Hepatocyte (in vitro differentiated cells): Measurements from ENCODE around the gene LPAR1. TPM values are rescaled to one million over a fixed set of nuclear protein-coding genes. Genes with fewer than 3 reads are reported as not detected.

Source experiments
- DNase-seq: peaks from one replicate; pipeline ENCODE4 v3.0.0-alpha.2; 2016; ENCODE audit warnings: low spot score
- H2AFZ ChIP-seq: fragments of 200-600 bp; sonication (generic); 2 replicates; pipeline ENCODE4 v1.6.0; 2016; ENCODE audit warnings: antibody characterized with exemption, mild to moderate bottlenecking
- H3K27ac ChIP-seq: fragments of 200-600 bp; sonication (generic); 2 replicates; pipeline ENCODE4 v1.5.1; 2016; ENCODE audit warnings: mild to moderate bottlenecking
- H3K27me3 ChIP-seq: fragments of 200-600 bp; sonication (generic); 2 replicates; pipeline ENCODE4 v1.6.1; 2016
- H3K36me3 ChIP-seq: fragments of 200-600 bp; sonication (generic); replicated peaks from 2 replicates; pipeline ENCODE4 v1.5.1; 2016; ENCODE audit warnings: low read depth; ENCODE audit not compliant: insufficient read depth
- H3K4me1 ChIP-seq: fragments of 200-600 bp; sonication (generic); 2 replicates; pipeline ENCODE4 v1.5.1; 2016; ENCODE audit warnings: mild to moderate bottlenecking, moderate library complexity; ENCODE audit not compliant: insufficient read depth
- H3K4me2 ChIP-seq: fragments of 200-600 bp; sonication (generic); 2 replicates; pipeline ENCODE4 v1.6.0; 2016
- H3K4me3 ChIP-seq: fragments of 200-600 bp; sonication (generic); 2 replicates; pipeline ENCODE4 v1.5.1; 2016; ENCODE audit warnings: mild to moderate bottlenecking
- H3K79me2 ChIP-seq: fragments of 200-600 bp; sonication (generic); 2 replicates; pipeline ENCODE4 v1.6.0; 2017; ENCODE audit warnings: mild to moderate bottlenecking
- H3K9me2 ChIP-seq: fragments of 200-600 bp; sonication (generic); replicated peaks from 2 replicates; pipeline ENCODE4 v1.6.0; 2017; ENCODE audit warnings: mild to moderate bottlenecking; ENCODE audit not compliant: insufficient read depth
- H3K9me3 ChIP-seq: fragments of 200-600 bp; sonication (generic); 2 replicates; pipeline ENCODE4 v1.5.1; 2016; ENCODE audit warnings: low read depth, mild to moderate bottlenecking
- H4K20me1 ChIP-seq: fragments of 200-600 bp; sonication (generic); 2 replicates; pipeline ENCODE4 v1.6.0; 2016; ENCODE audit warnings: mild to moderate bottlenecking; ENCODE audit not compliant: insufficient read depth, poor library complexity, severe bottlenecking
- CTCF ChIP-seq: fragments of 200-600 bp; sonication (generic); IDR thresholded peaks from 2 replicates; pipeline ENCODE4 v1.5.1; 2016; ENCODE audit warnings: antibody characterized with exemption, mild to moderate bottlenecking; ENCODE audit not compliant: poor library complexity
- EZH2 ChIP-seq: fragments of 200-600 bp; sonication (generic); IDR thresholded peaks from 2 replicates; pipeline ENCODE4 v1.6.1; 2016; ENCODE audit warnings: antibody characterized with exemption, mild to moderate bottlenecking, borderline replicate concordance
- EZH2phosphoT487 ChIP-seq: fragments of 200-600 bp; sonication (generic); IDR thresholded peaks from one replicate; pipeline ENCODE4 v1.6.1; 2018; ENCODE audit warnings: antibody characterized with exemption, mild to moderate bottlenecking, low read depth, moderate library complexity; ENCODE audit not compliant: unreplicated experiment, severe bottlenecking
- WGBS: methylation state at CpG from one replicate; pipeline ENCODE4 v1.1.6; 2016; ENCODE audit warnings: low lambda C conversion rate; ENCODE audit errors: missing lambda C conversion rate; 5-methylcytosine and 5-hydroxymethylcytosine counted together
- polyA plus RNA-seq: library from polyadenylated mRNA; unstranded; fragments of >200 nt; fragmentation: Nextera tagmentation; extraction: Ambion mirVana; gene quantifications from 2 replicates; pipeline ENCODE4 v1.2.1, GENCODE V29; 2016
- total RNA-seq: library from RNA; depleted of rRNA; stranded (reverse); fragments of >200 nt; gene quantifications from 2 replicates; pipeline ENCODE4 v1.2.3, GENCODE V29; 2014

The LPAR1 gene
- total and polyA plus RNA-seq, 2 experiments from 2014 or later: 20.2 to 36.8 TPM

- H3K79me2 ChIP-seq: peaks cover 85% of the 10 kb centered on the region
- H3K9me3 ChIP-seq: no peaks in the 10 kb centered on the region
- H2AFZ ChIP-seq: no peak overlapping the region
- no peaks in the 10 kb centered on the region for H3K27me3 ChIP-seq
- H3K9me2 ChIP-seq: no peaks in the 10 kb centered on the region
- DNase-seq: no peak
- H3K36me3 ChIP-seq: no peaks in the 10 kb centered on the region
- peaks cover 3% of the 10 kb centered on the region for H3K4me1 ChIP-seq
- 86% methylated on average over 3 of the region's 3 CpGs for WGBS
- no peak overlapping the region for H3K4me2 ChIP-seq
- TF ChIP-seq CTCF: no peak
- TF ChIP-seq EZH2: no peak
- no peak for TF ChIP-seq EZH2phosphoT487
- H3K4me3 ChIP-seq: no peak overlapping the region
- H3K27ac ChIP-seq: no peak overlapping the region
- H4K20me1 ChIP-seq: peaks cover 5% of the 10 kb centered on the region
These were observed 35.1 kb downstream of the LPAR1 start for GRCh38 chr9:111003182-111003581.

- TF ChIP-seq EZH2 (no peak), EZH2phosphoT487 (no peak), CTCF (no peak)
- Histone ChIP-seq H3K4me2 (no peak overlapping the region), H3K4me1 (peaks cover 2% of the 10 kb centered on the region), H3K9me2 (no peaks in the 10 kb centered on the region), H3K27ac (no peak overlapping the region), H4K20me1 (peaks cover 5% of the 10 kb centered on the region), H3K36me3 (no peaks in the 10 kb centered on the region), H2AFZ (no peak overlapping the region), H3K79me2 (peaks cover 83% of the 10 kb centered on the region), H3K4me3 (no peak overlapping the region), H3K9me3 (no peaks in the 10 kb centered on the region), H3K27me3 (no peaks in the 10 kb centered on the region)
- 96% methylated on average over 1 of the region's 1 CpG for WGBS
- DNase-seq: no peak
These were observed 36.7 kb downstream of the LPAR1 start for GRCh38 chr9:111001526-111001925.

- WGBS: 97% methylated on average over 2 of the region's 2 CpGs
These were observed 38.1 kb downstream of the LPAR1 start for GRCh38 chr9:111000202-111000601.

More at GRCh38 chr9:111000202-111000601, 38.1 kb downstream of the LPAR1 start:
- Histone ChIP-seq H3K27me3 (no peaks in the 10 kb centered on the region), H3K4me2 (no peak overlapping the region), H3K4me3 (no peak overlapping the region), H4K20me1 (no peaks in the 10 kb centered on the region), H2AFZ (no peak overlapping the region), H3K9me2 (no peaks in the 10 kb centered on the region), H3K79me2 (peaks cover 81% of the 10 kb centered on the region), H3K4me1 (peaks cover 12% of the 10 kb centered on the region), H3K27ac (no peak overlapping the region), H3K36me3 (no peaks in the 10 kb centered on the region), H3K9me3 (no peaks in the 10 kb centered on the region)
- no peak for TF ChIP-seq EZH2phosphoT487
- TF ChIP-seq CTCF: no peak
- no peak for TF ChIP-seq EZH2
- no peak for DNase-seq
